Measurements from ENCODE around the gene SKI.

SKI gene

DNA sequence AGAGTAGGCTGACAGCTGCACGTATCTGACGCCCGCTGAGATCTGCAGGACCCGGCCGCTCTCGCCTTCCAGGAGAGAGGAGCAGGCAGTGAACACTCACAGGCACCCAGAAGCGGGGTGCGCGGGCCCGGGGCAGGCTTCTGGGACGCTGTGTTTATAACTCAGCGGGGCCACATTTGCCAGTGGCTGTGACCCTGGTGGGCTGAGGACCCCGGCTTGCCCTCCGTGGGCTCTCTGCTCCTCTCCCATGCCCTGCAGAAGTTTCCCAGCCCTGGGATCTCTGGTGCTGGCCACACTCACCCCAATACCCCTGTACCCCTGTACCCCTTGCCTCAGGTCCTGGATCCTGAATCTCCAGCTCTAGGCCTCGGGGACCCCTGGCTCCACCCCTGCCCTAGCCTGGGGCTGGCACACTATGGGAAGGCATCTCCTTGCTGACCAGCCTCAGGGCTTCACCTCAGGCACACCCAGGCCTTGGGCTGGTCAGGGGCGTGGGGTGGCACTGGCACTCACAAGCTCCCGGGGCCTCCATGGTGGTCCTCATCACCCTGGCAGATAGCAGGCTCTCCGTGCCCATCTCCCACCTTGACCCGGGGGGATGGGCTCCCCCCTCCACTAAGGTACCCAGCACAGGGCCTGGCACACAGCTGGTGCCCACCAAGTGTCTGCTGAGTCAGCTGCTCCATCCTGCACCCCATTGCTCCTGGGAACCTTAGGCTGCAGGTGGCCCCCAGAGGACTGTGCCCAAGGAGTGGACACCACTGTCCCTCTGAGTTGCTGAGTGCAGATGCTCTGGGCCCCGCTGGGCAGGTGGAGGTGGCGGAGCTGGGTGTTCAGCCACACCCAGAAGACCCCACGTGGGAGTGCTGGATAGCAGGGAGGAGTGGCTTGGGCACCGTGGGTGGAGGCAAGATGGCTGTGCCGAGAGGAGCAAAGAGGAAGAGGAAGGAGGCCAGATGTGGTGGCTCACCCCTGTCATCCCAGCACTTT lies 130.8 kb downstream of the SKI start:
- in situ Hi-C loops (cut with HindIII; ENCODE audit: low sequenced_read_pairs), result no loop called here
- TF ChIP-seq, protein P1, sequence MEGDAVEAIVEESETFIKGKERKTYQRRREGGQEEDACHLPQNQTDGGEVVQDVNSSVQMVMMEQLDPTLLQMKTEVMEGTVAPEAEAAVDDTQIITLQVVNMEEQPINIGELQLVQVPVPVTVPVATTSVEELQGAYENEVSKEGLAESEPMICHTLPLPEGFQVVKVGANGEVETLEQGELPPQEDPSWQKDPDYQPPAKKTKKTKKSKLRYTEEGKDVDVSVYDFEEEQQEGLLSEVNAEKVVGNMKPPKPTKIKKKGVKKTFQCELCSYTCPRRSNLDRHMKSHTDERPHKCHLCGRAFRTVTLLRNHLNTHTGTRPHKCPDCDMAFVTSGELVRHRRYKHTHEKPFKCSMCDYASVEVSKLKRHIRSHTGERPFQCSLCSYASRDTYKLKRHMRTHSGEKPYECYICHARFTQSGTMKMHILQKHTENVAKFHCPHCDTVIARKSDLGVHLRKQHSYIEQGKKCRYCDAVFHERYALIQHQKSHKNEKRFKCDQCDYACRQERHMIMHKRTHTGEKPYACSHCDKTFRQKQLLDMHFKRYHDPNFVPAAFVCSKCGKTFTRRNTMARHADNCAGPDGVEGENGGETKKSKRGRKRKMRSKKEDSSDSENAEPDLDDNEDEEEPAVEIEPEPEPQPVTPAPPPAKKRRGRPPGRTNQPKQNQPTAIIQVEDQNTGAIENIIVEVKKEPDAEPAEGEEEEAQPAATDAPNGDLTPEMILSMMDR (IDR thresholded peaks at IDR 0.05; ENCODE audit: low read depth, low read length), result no peak
- H3K4me3 ChIP-seq (ENCODE audit: low read depth, low read length), result no peak overlapping the region
- DNase-seq (ENCODE audit: low read depth, low spot score), result no peak
